ENCODE results near the gene HSPA9. TPM values are rescaled to one million over a fixed set of nuclear protein-coding genes. Genes with fewer than 3 reads are reported as not detected.

The HSPA9 gene
- total and polyA plus RNA-seq, 2 donors (not counting 1 experiment from before 2014, with no cell fraction given), result 66.5 to 139 TPM

- no peak overlapping the region for H2AFZ ChIP-seq (ENCODE audit: insufficient read depth, low read depth, low read length, poor library complexity, severe bottlenecking)
- peaks cover 21 to 33% of the 10 kb centered on the region in 2 donors for H3K4me1 ChIP-seq (ENCODE audit: control insufficient read depth in 2 of 2, insufficient read depth in 2 of 2, low read length in 2 of 2)
- H3K27ac ChIP-seq (ENCODE audit: low read length in 2 of 2), result peak overlapping the region in 1 of 2 donors; percentile 20
- CTCF ChIA-PET, result no interaction called here
- POLR2A ChIA-PET, result no interaction called here
- no CpG with 5 or more reads among the region's 2 CpGs for WGBS (ENCODE audit: insufficient coverage)
- H3K9ac ChIP-seq (ENCODE audit: low read length), result no peak overlapping the region
- no peak overlapping the region for H3K4me3 ChIP-seq (ENCODE audit: control extremely low read depth in 1 of 5, extremely low read depth in 1 of 5, insufficient read depth in 1 of 5, low read depth in 2 of 5, low read length in 4 of 5)
- no peak for DNase-seq
- Mint-ChIP-seq H3K4me1 (peaks cover 68% of the 10 kb centered on the region), H3K27ac (no peak overlapping the region), H3K9me3 (ENCODE audit: insufficient read depth) (no peaks in the 10 kb centered on the region), H3K27me3 (no peaks in the 10 kb centered on the region), H3K4me3 (no peak overlapping the region)
- H3K79me2 ChIP-seq (ENCODE audit: control insufficient read depth, insufficient read depth, low read length), result peaks cover 94% of the 10 kb centered on the region
- ATAC-seq (ENCODE audit: low read depth), result no peak
- TF ChIP-seq EZH2 (IDR thresholded peaks at IDR 0.05; ENCODE audit: borderline replicate concordance, insufficient read depth, low read depth, low read length, poor library complexity, severe bottlenecking), result no peak
- TF ChIP-seq CTCF (IDR thresholded peaks at IDR 0.05), result no peak
- no peaks in the 10 kb centered on the region for H3K27me3 ChIP-seq (replicated peaks in 1 of 4; ENCODE audit: control extremely low read depth in 1 of 4, control insufficient read depth in 3 of 4, insufficient read depth in 4 of 4, low read length in 3 of 4)
- H3K36me3 ChIP-seq (replicated peaks in 1 of 2; ENCODE audit: control extremely low read depth in 1 of 2, control insufficient read depth in 1 of 2, extremely low read depth in 1 of 2, insufficient read depth in 2 of 2, low read length in 1 of 2), result peaks cover 1 to 18% of the 10 kb centered on the region in 2 experiments
- no peaks in the 10 kb centered on the region for H3K9me3 ChIP-seq (ENCODE audit: control extremely low read depth in 1 of 3, control insufficient read depth in 2 of 3, insufficient read depth in 1 of 3, low read length in 2 of 3)
- no peak overlapping the region for H3K4me2 ChIP-seq (replicated peaks; ENCODE audit: low read depth, low read length, poor library complexity, severe bottlenecking)
- peaks cover 40% of the 10 kb centered on the region for H4K20me1 ChIP-seq (ENCODE audit: control insufficient read depth, insufficient read depth, low read length, poor library complexity, severe bottlenecking)
- intact Hi-C loops (cut with micrococcal nuclease), result no loop called here
Measured at GRCh38 chr5:138538943-138539627, 36.1 kb downstream of the HSPA9 start.

- Mint-ChIP-seq H3K27ac (no peak overlapping the region), H3K27me3 (no peaks in the 10 kb centered on the region), H3K4me1 (peaks cover 67% of the 10 kb centered on the region), H3K9me3 (ENCODE audit: insufficient read depth) (no peaks in the 10 kb centered on the region), H3K4me3 (no peak overlapping the region)
- ATAC-seq (ENCODE audit: low read depth), result no peak
- DNase-seq, result no peak
- Histone ChIP-seq H3K9ac (ENCODE audit: low read length) (no peak overlapping the region), H3K9me3 (ENCODE audit: control extremely low read depth in 1 of 3, control insufficient read depth in 2 of 3, insufficient read depth in 1 of 3, low read length in 2 of 3) (no peaks in the 10 kb centered on the region), H4K20me1 (ENCODE audit: control insufficient read depth, insufficient read depth, low read length, poor library complexity, severe bottlenecking) (peaks cover 62% of the 10 kb centered on the region), H3K4me1 (ENCODE audit: control insufficient read depth in 2 of 2, insufficient read depth in 2 of 2, low read length in 2 of 2) (peaks cover 9 to 27% of the 10 kb centered on the region in 2 donors), H3K79me2 (ENCODE audit: control insufficient read depth, insufficient read depth, low read length) (peaks cover 97% of the 10 kb centered on the region), H3K4me2 (replicated peaks; ENCODE audit: low read depth, low read length, poor library complexity, severe bottlenecking) (no peak overlapping the region), H3K27ac (ENCODE audit: low read length in 2 of 2) (no peak overlapping the region), H3K4me3 (ENCODE audit: control extremely low read depth in 1 of 5, extremely low read depth in 1 of 5, insufficient read depth in 1 of 5, low read depth in 2 of 5, low read length in 4 of 5) (no peak overlapping the region), H2AFZ (ENCODE audit: insufficient read depth, low read depth, low read length, poor library complexity, severe bottlenecking) (no peak overlapping the region), H3K27me3 (replicated peaks in 1 of 4; ENCODE audit: control extremely low read depth in 1 of 4, control insufficient read depth in 3 of 4, insufficient read depth in 4 of 4, low read length in 3 of 4) (no peaks in the 10 kb centered on the region), H3K36me3 (replicated peaks in 1 of 2; ENCODE audit: control extremely low read depth in 1 of 2, control insufficient read depth in 1 of 2, extremely low read depth in 1 of 2, insufficient read depth in 2 of 2, low read length in 1 of 2) (peaks cover 1 to 29% of the 10 kb centered on the region in 2 experiments)
- TF ChIP-seq CTCF (IDR thresholded peaks at IDR 0.05) (peak; percentile 62), EZH2 (IDR thresholded peaks at IDR 0.05; ENCODE audit: borderline replicate concordance, insufficient read depth, low read depth, low read length, poor library complexity, severe bottlenecking) (no peak)
- WGBS (ENCODE audit: insufficient coverage), result no CpG with 5 or more reads among the region's 4 CpGs
- intact Hi-C loops (cut with micrococcal nuclease), result no loop called here
- ChIA-PET POLR2A (no interaction called here), CTCF (interaction anchor here (1.4 kb wide), 1 partner anchor 86 kb away, joined by 4 read pairs; no protein-coding TSS in a partner anchor)
Measured at GRCh38 chr5:138536665-138537315, 38.4 kb downstream of the HSPA9 start.
